HepG2 (cell line): ENCODE results near the gene RNPEPL1. TPM values are rescaled to one million over a fixed set of nuclear protein-coding genes. Genes with fewer than 3 reads are reported as not detected.

Source experiments
- CERS6 ChIP-seq: sonication (generic); formaldehyde crosslinking; IDR thresholded peaks from 2 replicates; pipeline ENCODE4 v1.5.0; 2020; ENCODE audit warnings: missing genetic modification reagents
- EZH2 ChIP-seq: conservative IDR thresholded peaks from 2 replicates; pipeline ENCODE4 v1.6.1; 2012; ENCODE audit warnings: mild to moderate bottlenecking, low read depth, low read length, moderate library complexity
- KAT7 ChIP-seq: IDR thresholded peaks from 2 replicates; pipeline ENCODE4 v1.6.1; 2018; ENCODE audit warnings: borderline replicate concordance, missing compliant biosample characterization
- KLF11 ChIP-seq: IDR thresholded peaks from 2 replicates; pipeline ENCODE4 v1.6.1; 2016; ENCODE audit warnings: missing compliant biosample characterization
- KMT2A ChIP-seq: sonication (generic); formaldehyde crosslinking; IDR thresholded peaks from 2 replicates; pipeline ENCODE4 v1.4.0; 2020; ENCODE audit warnings: missing genetic modification reagents
- NFE2 ChIP-seq: sonication (generic); formaldehyde crosslinking; IDR thresholded peaks from 2 replicates; pipeline ENCODE4 v1.4.0; 2020; ENCODE audit warnings: missing genetic modification reagents
- NR2C2 ChIP-seq: sonication (generic); formaldehyde crosslinking; IDR thresholded peaks from 2 replicates; pipeline ENCODE4 v1.4.0; 2020; ENCODE audit warnings: missing genetic modification reagents, mild to moderate bottlenecking, moderate library complexity, borderline replicate concordance
- RAD51 ChIP-seq: fragments of 450-650 bp; IDR thresholded peaks from 2 replicates; pipeline ENCODE4 v1.6.1; 2016; ENCODE audit warnings: borderline replicate concordance
- SATB2 ChIP-seq: sonication (generic); formaldehyde crosslinking; IDR thresholded peaks from 2 replicates; pipeline ENCODE4 v1.5.0; 2020; ENCODE audit warnings: missing genetic modification reagents
- SMAD3 ChIP-seq: sonication (generic); formaldehyde crosslinking; IDR thresholded peaks from 2 replicates; pipeline ENCODE4 v1.4.0; 2020; ENCODE audit warnings: missing genetic modification reagents
- ZBTB38 ChIP-seq: sonication (generic); formaldehyde crosslinking; IDR thresholded peaks from 2 replicates; pipeline ENCODE4 v1.5.1; 2020; ENCODE audit warnings: mild to moderate bottlenecking, missing genetic modification reagents
- ZHX2 ChIP-seq, 2 experiments: sonication (generic) in 1 of 2; formaldehyde crosslinking in 1 of 2; IDR thresholded peaks; 2 replicates each; pipeline versions ENCODE4 v1.6.1 to v1.9.0; 2014 to 2022; ENCODE audit warnings: antibody characterized with exemption in 1 of 2, borderline replicate concordance in 1 of 2, inconsistent platforms in 1 of 2, low read depth in 1 of 2, missing genetic modification reagents in 1 of 2
- ZNF274 ChIP-seq: sonication (generic); formaldehyde crosslinking; IDR thresholded peaks from 2 replicates; pipeline ENCODE4 v1.5.1; 2020; ENCODE audit warnings: mild to moderate bottlenecking, missing genetic modification reagents
- ZUFSP ChIP-seq: sonication (generic); formaldehyde crosslinking; IDR thresholded peaks from 2 replicates; pipeline ENCODE4 v1.9.0; 2021; ENCODE audit warnings: missing genetic modification reagents, mild to moderate bottlenecking, borderline replicate concordance
- ZXDC ChIP-seq: sonication (generic); formaldehyde crosslinking; IDR thresholded peaks from 2 replicates; pipeline ENCODE4 v1.5.0; 2020; ENCODE audit warnings: mild to moderate bottlenecking, missing genetic modification reagents
- polyA plus RNA-seq, 8 experiments: library from polyadenylated mRNA; depleted of rRNA in 3 of 8; stranded (reverse) in 7 of 8; unstranded in 1 of 8; fragments of >200 nt; fragmentation: Illumina TruSeq in 4 of 8; extraction: Trizol in 4 of 8; gene quantifications; 2 replicates each; pipeline versions ENCODE4 v1.2.1 to v1.2.3, GENCODE V29; 2011 to 2016; ENCODE audit warnings: low read depth in 4 of 8, missing spikeins in 1 of 8, mixed read lengths in 1 of 8; ENCODE audit not compliant: insufficient read depth in 1 of 8
- total RNA-seq, 5 experiments: library from RNA; depleted of rRNA; stranded (reverse); fragments of >200 nt; fragmentation: Illumina TruSeq; extraction: Trizol; gene quantifications; 2 replicates each; pipeline ENCODE4 v1.2.3, GENCODE V29; 2016; ENCODE audit warnings: low read depth in 1 of 5

The RNPEPL1 gene
- total and polyA plus RNA-seq, 2 of the 13 experiments (the other 11 are each of a cell fraction or from before 2014, with no cell fraction given), result 13.0 to 18.0 TPM

- no peak for TF ChIP-seq ZNF274
- TF ChIP-seq NFE2 (CRISPR knock-in tag), result no peak
- peak; percentile 76; the same call in 1 of the 2 replicates for TF ChIP-seq SMAD3 (CRISPR knock-in tag)
- TF ChIP-seq NR2C2 (CRISPR knock-in tag), result peak; percentile 63; the same call in 1 of the 2 replicates
- peak; percentile 27; the same call in 1 of the 2 replicates for TF ChIP-seq ZHX2 (IDR thresholded peaks at IDR 0.05; ENCODE audit: low read depth)
- no peak for TF ChIP-seq ZHX2 (CRISPR knock-in tag; IDR thresholded peaks at IDR 0.05; ENCODE audit: borderline replicate concordance)
- TF ChIP-seq ZUFSP, result no peak
- TF ChIP-seq KMT2A (CRISPR knock-in tag), result no peak; the same call in none of the 2 replicates
- peak; percentile 45; the same call in 1 of the 2 replicates for TF ChIP-seq ZXDC (CRISPR knock-in tag)
- no peak for TF ChIP-seq KAT7 (CRISPR knock-in tag)
- TF ChIP-seq KLF11, result 0 out of 2 replicates have a peak, but pooled peaks have one; percentile 43
- TF ChIP-seq RAD51, result no peak
- peak; percentile 94; the same call in 1 of the 2 replicates for TF ChIP-seq ZBTB38
- TF ChIP-seq SATB2 (CRISPR knock-in tag), result peak; percentile 71; the same call in 1 of the 2 replicates
- peak; percentile 72; the same call in 1 of the 2 replicates for TF ChIP-seq CERS6 (CRISPR knock-in tag)
- no peak for TF ChIP-seq EZH2
Measured at GRCh38 chr2:240626531-240627300, 58.4 kb downstream of the RNPEPL1 start (continued).
